Kidney capillary endothelial cell (primary cell): ENCODE measurements around the gene CCDC158.
A peak's percentile ranks its signal among the peaks of the same experiment; 100 is the strongest.
"Not testable (repeated sequence)": the region's sequence is repeated elsewhere in the genome, so short reads cannot be mapped to it uniquely, and the experiment has no call there.

Source experiments
- DNase-seq: peaks from one replicate; pipeline ENCODE4 v3.0.0-alpha.2; 2018; ENCODE audit warnings: low spot score

Gene CCDC158

GRCh38 chr4:76429636-76430035 is 8.7 kb upstream of the CCDC158 start:
- DNase-seq, result no peak

DNA sequence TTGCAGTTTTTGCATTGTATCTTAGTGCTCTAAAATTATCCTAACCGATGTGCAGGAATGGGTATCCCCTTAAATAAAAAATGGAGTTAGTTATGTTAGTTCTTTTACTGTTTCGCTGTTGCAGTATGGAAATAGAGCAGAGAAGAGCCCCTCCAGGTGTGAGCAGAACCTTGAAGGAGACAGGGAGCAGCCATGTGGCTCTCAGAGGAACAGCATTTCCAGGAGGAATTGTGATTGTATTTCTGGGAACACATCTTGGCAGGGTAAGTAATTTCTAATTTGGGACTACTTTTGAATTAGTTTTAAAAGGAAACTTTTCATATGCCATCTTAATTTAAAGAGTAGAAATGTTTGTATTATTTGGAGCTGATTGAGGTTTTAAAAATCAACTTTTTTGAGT is 5.3 kb upstream of the CCDC158 start:
- no peak for DNase-seq

- not testable (repeated sequence) for DNase-seq
These were observed 2.2 kb upstream of the CCDC158 start for GRCh38 chr4:76423159-76423558.

- no peak for DNase-seq
These were observed 666 bp downstream of the CCDC158 start for GRCh38 chr4:76420188-76420761.

GRCh38 chr4:76410636-76411035 is 10.3 kb downstream of the CCDC158 start:
- DNase-seq, result no peak

GRCh38 chr4:76407440-76408119 is 13.4 kb downstream of the CCDC158 start:
- DNase-seq, result no peak

DNA sequence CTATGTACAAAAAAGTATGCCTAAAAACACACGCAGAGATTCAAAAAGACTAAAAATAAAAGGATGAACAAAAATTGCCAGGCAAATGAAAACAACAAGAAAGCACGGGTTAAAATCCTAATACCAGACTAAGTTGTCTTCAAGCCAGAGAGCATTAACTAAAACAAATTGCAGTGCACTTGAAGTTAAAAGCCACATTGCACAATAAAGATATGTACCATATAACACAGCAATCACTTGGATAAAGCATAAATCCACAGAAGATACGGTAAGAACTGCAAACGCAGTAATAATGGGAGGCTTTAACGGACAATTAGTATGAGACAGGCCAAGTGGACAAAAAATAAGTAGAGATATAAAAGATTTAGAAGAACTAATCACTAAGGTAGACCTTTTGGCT is 14.9 kb downstream of the CCDC158 start:
- no peak for DNase-seq

GRCh38 chr4:76401654-76402053 is 19.3 kb downstream of the CCDC158 start:
- DNase-seq, result no peak

- DNase-seq, result no peak
These were observed 32.6 kb downstream of the CCDC158 start for GRCh38 chr4:76388160-76388908.

DNA sequence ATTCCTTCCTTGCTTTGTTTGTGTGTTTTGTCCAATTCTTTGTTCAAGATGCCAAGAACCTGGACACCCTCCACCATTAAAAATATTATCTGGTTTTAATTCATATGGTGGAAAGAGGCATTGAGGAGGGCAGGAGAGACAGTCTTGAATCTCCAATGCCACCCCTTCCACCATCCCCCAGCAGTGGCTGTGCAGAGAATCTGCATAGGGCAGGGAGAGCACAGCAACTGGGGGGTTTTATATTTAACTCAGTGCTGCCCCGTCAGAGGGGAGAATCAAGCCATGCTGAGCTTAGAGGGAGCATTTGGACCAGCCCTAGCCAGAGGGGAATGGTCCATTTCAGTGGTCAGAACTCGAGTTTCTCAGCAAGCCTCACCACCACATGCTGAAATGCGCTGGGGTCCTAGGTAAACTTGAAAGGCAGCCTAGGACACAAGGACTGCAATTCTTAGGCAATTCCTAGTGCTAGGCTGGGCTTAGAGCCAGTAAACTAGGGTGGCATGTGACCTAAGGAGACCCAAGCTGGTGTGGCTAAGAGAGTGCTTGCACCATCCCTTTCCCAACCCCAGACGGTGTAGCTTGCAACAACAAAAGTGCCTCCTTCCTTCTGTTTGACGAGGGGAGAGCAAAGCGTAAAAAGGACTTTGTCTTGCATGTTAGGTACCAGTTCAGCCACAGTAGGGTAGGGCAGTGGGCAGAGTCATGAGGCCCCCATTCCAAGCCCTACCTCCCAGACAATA is 34.2 kb downstream of the CCDC158 start:
- DNase-seq, result no peak

DNA sequence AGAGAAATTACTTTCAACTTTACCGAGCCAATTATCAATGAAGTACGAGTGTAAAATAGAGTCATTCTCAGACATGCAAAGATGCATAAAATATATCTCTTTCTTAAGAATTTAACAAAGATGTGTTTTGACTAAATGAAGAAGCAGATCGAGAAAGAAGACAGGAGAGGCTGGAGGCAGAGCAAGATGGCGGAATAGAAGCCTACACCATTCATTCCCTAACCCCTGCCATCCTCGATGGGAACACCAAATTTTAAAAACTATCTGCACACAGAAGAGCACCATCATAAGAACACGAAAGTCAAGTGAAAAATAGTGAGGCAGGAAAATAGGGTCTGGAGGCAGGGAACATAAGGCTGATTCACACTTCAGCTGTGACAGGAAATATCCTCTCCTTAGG is 35.0 kb downstream of the CCDC158 start:
- no peak for DNase-seq

DNA sequence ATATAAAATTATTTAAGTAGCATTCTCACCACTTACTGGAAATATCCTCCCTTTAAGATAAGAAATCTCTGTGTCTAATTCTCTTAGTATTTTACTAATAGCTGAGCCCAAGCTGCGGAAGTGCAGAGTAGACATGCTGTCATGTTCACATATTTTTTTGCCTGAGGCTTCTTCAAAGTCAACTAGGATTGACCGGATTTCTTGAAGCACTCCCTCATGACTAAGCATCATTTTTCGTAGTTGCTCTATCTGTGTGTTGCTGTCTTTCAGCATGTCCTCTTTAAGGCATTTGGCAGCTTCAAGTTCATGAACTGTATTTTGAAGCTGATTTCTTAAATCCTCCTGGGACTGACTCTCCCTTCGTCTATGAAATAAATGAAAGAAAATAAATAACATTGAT is 36.9 kb downstream of the CCDC158 start:
- DNase-seq, result no peak

DNA sequence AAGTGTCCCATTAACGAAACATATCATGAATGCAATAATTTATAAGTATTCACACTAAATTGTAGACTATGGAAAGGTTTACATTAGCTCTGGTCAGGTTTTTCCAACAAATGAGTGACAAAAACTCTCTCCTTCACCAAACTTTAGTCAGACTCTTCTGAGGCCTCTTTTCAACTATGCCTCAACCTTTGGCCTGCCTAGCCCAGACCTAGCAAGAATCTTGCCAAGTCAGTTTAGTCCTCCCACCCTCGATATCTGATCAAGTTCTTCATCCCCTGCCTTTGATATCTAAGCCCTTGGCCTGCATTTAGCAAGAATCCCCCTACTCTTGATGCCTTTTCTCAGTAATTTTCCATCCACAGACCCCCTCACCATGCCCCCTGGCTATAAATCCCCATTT is 37.9 kb downstream of the CCDC158 start:
- no peak for DNase-seq

DNA sequence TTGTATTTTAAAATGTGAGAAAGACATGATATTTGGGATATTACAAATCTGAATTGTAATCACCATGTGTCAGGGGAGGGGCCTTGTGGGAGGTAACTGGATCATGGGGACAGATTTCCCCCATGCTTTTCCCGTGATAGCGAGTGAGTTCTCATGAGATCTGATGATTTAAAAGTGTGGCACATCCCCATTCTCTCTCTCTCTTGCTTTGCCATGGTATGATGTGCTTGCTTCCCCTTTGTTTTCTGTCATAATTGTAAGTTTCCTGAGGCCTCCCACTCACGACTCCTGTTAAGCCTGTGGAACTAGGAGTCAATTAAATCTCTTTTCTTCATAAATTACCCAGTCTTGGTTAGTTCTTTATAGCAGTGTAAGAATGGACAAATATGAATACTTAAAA is 39.0 kb downstream of the CCDC158 start:
- no peak for DNase-seq

- no peak for DNase-seq
These were observed 40.4 kb downstream of the CCDC158 start for GRCh38 chr4:76380561-76380960.

GRCh38 chr4:76377911-76378310 is 43.0 kb downstream of the CCDC158 start:
- DNase-seq, result peak; percentile 33

- DNase-seq, result no peak
These were observed 43.5 kb downstream of the CCDC158 start for GRCh38 chr4:76377481-76377901.

GRCh38 chr4:76376534-76376933 is 44.4 kb downstream of the CCDC158 start:
- no peak for DNase-seq

- DNase-seq, result no peak
These were observed 45.2 kb downstream of the CCDC158 start for GRCh38 chr4:76375703-76376102.

- DNase-seq, result no peak
These were observed 46.1 kb downstream of the CCDC158 start for GRCh38 chr4:76374798-76375197.

GRCh38 chr4:76373919-76374552 is 46.9 kb downstream of the CCDC158 start:
- no peak for DNase-seq

DNA sequence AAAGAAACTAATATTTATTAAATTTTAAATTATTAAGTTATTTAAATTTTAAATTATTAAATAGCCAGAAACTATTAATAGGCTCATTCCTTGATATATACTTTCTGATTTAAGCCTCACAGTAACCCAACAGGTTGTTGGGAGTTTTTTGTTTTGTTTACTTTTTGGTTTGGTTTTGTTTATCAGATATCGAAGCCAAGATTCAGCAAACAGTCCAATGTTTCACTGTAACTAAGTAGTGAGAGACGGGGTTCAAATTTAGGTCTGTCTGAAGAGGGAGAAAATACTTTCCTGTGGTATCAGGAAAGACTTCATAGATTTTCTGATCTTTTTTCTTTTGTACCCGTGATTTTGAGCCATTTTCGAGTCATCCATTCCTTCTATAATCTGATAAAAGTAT is 54.2 kb downstream of the CCDC158 start:
- DNase-seq, result no peak
